ENCODE results near the gene F2RL2.

Gene F2RL2

DNA sequence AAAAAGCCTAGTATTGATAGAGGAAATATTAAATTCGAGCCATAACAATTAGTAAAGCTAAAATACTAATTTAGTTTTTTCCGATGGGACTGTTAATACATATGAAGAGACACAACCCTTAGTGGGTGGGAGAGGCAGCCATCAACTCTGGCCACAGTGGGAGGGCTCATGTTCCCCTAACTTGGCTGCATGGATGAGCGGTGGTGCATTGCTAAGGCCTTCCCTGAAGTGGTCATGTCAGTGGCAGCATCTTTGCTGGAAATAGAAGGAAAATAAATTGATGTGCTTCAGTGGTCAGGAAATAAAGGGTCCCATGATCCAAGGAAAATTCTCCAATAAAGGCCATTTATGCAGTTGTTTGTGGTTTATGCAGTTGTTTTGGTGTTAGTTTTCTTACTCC, 33.9 kb upstream of the F2RL2 start (continued):
- TF ChIP-seq ZNF830 (tag by site-specific recombination; IDR thresholded peaks at IDR 0.05; ENCODE audit: low read depth) (no peak), GLIS1 (tag by site-specific recombination; IDR thresholded peaks at IDR 0.05) (no peak)

DNA sequence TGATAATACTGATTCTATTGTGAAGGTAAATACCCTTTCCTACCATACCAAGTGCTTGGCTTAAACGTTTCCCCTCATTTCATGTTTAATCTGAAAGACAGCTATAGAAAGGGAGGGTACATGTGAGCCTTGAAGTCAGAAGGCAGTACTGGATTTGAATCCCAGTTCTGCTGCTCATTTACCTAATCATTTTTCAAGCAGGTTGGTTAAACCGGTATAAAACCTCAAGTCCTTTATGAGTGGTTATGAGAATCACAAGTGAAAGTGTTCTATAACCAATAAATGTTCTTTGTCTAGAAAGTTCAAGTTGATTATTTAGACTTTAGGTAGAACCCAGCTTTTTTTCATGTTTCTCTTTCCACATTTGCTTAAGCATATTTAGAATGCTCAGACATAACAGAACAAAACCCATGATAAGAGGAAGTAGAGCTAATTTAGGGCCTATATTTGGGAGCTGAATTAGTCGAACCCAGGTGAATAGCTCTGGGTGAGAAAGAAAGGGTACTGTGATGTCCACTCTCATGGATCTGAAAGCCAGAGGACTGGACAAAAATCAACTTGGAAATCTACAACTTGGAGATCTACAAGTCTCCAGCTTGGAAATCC, 29.7 kb upstream of the F2RL2 start:
- POLR2A ChIA-PET: no interaction called here
- CTCF ChIA-PET: interaction anchor here (0.6 to 1.9 kb wide), 3 partner anchors 24 to 363 kb away, joined by 4 to 7 read pairs (median 5); no protein-coding TSS in a partner anchor
- Histone ChIP-seq H3K4me3 (ENCODE audit: low read depth, low read length) (no peak overlapping the region), H3K27ac (ENCODE audit: extremely low read depth, low read depth, low read length) (no peak overlapping the region), H3K9me3 (ENCODE audit: control insufficient read depth, insufficient read depth, low read depth, low read length) (no peaks in the 10 kb centered on the region), H3K36me3 (ENCODE audit: control insufficient read depth in 2 of 2, insufficient read depth in 1 of 2, low read length in 2 of 2) (no peaks in the 10 kb centered on the region), H3K4me1 (ENCODE audit: control insufficient read depth, insufficient read depth, low read length) (no peaks in the 10 kb centered on the region)
- TF ChIP-seq ZNF157 (tag by site-specific recombination; IDR thresholded peaks at IDR 0.05): no peak
- TF ChIP-seq ZIC2 (tag by site-specific recombination; IDR thresholded peaks at IDR 0.05): no peak
- TF ChIP-seq HOXD13 (CRISPR knock-in tag; IDR thresholded peaks at IDR 0.05; ENCODE audit: borderline replicate concordance): no peak
- no peak for TF ChIP-seq ZNF629 (tag by site-specific recombination; IDR thresholded peaks at IDR 0.05)

DNA sequence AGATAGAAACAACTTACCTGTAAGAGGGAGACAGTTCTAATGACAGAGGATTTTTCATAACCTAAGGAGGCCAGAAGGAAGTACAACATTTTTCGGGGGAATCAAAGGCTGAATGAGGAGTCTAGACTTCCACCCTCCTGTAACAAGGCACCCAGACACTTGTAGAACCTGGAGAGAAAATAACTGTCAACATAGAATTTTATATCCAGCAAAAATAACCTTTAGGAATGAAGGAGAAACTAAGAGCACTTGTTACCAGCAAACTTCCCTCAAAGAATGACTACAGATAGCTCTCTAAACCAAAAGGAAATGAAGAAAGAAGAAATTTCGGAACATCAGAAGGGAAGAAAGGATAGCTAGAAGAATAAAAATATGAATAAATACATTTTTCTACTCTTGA, 25.9 kb upstream of the F2RL2 start:
- TF ChIP-seq ZNF416 (tag by site-specific recombination; IDR thresholded peaks at IDR 0.05) (no peak), ZNF184 (tag by site-specific recombination; IDR thresholded peaks at IDR 0.05) (no peak), SETDB1 (IDR thresholded peaks at IDR 0.05; ENCODE audit: insufficient read length, low read length) (peak; percentile 87), GLIS1 (tag by site-specific recombination; IDR thresholded peaks at IDR 0.05) (no peak), ZNF791 (tag by site-specific recombination; IDR thresholded peaks at IDR 0.05) (no peak), ZNF239 (tag by site-specific recombination; IDR thresholded peaks at IDR 0.05) (no peak), GFI1B (tag by site-specific recombination; IDR thresholded peaks at IDR 0.05) (no peak)
- TF ChIP-seq, protein P1, sequence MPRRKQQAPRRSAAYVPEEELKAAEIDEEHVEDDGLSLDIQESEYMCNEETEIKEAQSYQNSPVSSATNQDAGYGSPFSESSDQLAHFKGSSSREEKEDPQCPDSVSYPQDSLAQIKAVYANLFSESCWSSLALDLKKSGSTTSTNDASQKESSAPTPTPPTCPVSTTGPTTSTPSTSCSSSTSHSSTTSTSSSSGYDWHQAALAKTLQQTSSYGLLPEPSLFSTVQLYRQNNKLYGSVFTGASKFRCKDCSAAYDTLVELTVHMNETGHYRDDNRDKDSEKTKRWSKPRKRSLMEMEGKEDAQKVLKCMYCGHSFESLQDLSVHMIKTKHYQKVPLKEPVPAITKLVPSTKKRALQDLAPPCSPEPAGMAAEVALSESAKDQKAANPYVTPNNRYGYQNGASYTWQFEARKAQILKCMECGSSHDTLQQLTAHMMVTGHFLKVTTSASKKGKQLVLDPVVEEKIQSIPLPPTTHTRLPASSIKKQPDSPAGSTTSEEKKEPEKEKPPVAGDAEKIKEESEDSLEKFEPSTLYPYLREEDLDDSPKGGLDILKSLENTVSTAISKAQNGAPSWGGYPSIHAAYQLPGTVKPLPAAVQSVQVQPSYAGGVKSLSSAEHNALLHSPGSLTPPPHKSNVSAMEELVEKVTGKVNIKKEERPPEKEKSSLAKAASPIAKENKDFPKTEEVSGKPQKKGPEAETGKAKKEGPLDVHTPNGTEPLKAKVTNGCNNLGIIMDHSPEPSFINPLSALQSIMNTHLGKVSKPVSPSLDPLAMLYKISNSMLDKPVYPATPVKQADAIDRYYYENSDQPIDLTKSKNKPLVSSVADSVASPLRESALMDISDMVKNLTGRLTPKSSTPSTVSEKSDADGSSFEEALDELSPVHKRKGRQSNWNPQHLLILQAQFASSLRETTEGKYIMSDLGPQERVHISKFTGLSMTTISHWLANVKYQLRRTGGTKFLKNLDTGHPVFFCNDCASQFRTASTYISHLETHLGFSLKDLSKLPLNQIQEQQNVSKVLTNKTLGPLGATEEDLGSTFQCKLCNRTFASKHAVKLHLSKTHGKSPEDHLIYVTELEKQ (tag by site-specific recombination; IDR thresholded peaks at IDR 0.05; ENCODE audit: borderline replicate concordance): no peak
- Histone ChIP-seq H3K4me1 (ENCODE audit: control insufficient read depth, insufficient read depth, low read length) (no peaks in the 10 kb centered on the region), H3K27ac (ENCODE audit: extremely low read depth, low read depth, low read length) (no peak overlapping the region), H3K36me3 (ENCODE audit: control insufficient read depth in 2 of 2, insufficient read depth in 1 of 2, low read length in 2 of 2) (no peaks in the 10 kb centered on the region), H3K4me3 (ENCODE audit: low read depth, low read length) (no peak overlapping the region), H3K9me3 (ENCODE audit: control insufficient read depth, insufficient read depth, low read depth, low read length) (no peaks in the 10 kb centered on the region)
- POLR2A ChIA-PET: no interaction called here
- CTCF ChIA-PET: no interaction called here

DNA sequence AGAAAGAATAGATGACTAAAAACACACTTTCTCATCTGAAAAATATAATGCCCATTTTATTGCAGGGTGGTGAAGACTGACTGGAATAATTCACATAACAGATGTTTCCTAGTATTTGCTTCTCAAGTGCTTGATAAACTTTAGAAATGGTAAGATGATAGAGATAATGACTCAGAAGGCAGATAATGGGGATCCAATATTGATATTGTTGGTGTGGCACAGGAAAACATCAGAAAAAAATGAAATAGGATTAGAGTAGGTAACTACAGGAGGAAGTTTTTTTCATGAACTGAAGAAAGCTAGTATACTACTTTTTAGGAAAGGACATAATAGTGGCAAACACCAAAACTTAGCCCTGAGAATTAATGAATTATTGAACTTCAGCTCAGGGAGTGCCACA, 20.2 kb upstream of the F2RL2 start:
- TF ChIP-seq SALL2 (tag by site-specific recombination; IDR thresholded peaks at IDR 0.05; ENCODE audit: borderline replicate concordance) (no peak), ZNF548 (tag by site-specific recombination; IDR thresholded peaks at IDR 0.05) (no peak), KLF8 (tag by site-specific recombination; IDR thresholded peaks at IDR 0.05) (no peak)
- Histone ChIP-seq H3K36me3 (ENCODE audit: control insufficient read depth in 2 of 2, insufficient read depth in 1 of 2, low read length in 2 of 2) (no peaks in the 10 kb centered on the region), H3K9me3 (ENCODE audit: control insufficient read depth, insufficient read depth, low read depth, low read length) (no peaks in the 10 kb centered on the region), H3K4me3 (ENCODE audit: low read depth, low read length) (no peak overlapping the region), H3K27ac (ENCODE audit: extremely low read depth, low read depth, low read length) (no peak overlapping the region), H3K4me1 (ENCODE audit: control insufficient read depth, insufficient read depth, low read length) (no peaks in the 10 kb centered on the region)
- ChIA-PET POLR2A (no interaction called here), CTCF (interaction anchor here (1.0 to 4.5 kb wide), 6 partner anchors 13 to 131 kb away, joined by 3 to 48 read pairs (median 10); no protein-coding TSS in a partner anchor)
